Skeletal muscle satellite cell (primary cell): ENCODE results near the gene UBL3.
A peak's percentile ranks its signal among the peaks of the same experiment; 100 is the strongest.

Experiments used
- H3K27me3 ChIP-seq: 2 replicates; pipeline ENCODE4 v1.7.0; 2013; ENCODE audit warnings: low read length; ENCODE audit not compliant: control insufficient read depth, insufficient read depth
- H3K36me3 ChIP-seq: 2 replicates; pipeline ENCODE4 v1.7.0; 2013; ENCODE audit warnings: mild to moderate bottlenecking, control low read depth, low read length; ENCODE audit not compliant: insufficient read depth
- H3K4me1 ChIP-seq: 2 replicates; pipeline ENCODE4 v1.7.0; 2013; ENCODE audit warnings: low read length; ENCODE audit not compliant: control insufficient read depth, insufficient read depth
- H3K4me2 ChIP-seq: 2 replicates; pipeline ENCODE4 v1.7.0; 2013; ENCODE audit warnings: mild to moderate bottlenecking, low read length
- H3K4me3 ChIP-seq: 2 replicates; pipeline ENCODE4 v1.7.0; 2013; ENCODE audit warnings: low read length
- H3K9ac ChIP-seq: 2 replicates; pipeline ENCODE4 v1.7.0; 2013; ENCODE audit warnings: mild to moderate bottlenecking, low read depth, low read length, moderate library complexity
- H3K9me3 ChIP-seq: replicated peaks from 2 replicates; pipeline ENCODE4 v1.7.0; 2013; ENCODE audit warnings: mild to moderate bottlenecking, control low read depth, low read length

Gene UBL3

GRCh38 chr13:29883941-29884518 is 33.6 kb upstream of the UBL3 start:
- Histone ChIP-seq H3K4me3 (no peak overlapping the region), H3K9me3 (no peaks in the 10 kb centered on the region), H3K4me2 (no peak overlapping the region), H3K27me3 (peaks cover 4% of the 10 kb centered on the region), H3K4me1 (no peaks in the 10 kb centered on the region), H3K9ac (no peak overlapping the region), H3K36me3 (no peaks in the 10 kb centered on the region)

GRCh38 chr13:29882076-29882475 is 31.7 kb upstream of the UBL3 start:
- Histone ChIP-seq H3K9ac (no peak overlapping the region), H3K4me3 (no peak overlapping the region), H3K36me3 (no peaks in the 10 kb centered on the region), H3K9me3 (no peaks in the 10 kb centered on the region), H3K4me2 (no peak overlapping the region), H3K4me1 (no peaks in the 10 kb centered on the region), H3K27me3 (peaks cover 8% of the 10 kb centered on the region)

DNA sequence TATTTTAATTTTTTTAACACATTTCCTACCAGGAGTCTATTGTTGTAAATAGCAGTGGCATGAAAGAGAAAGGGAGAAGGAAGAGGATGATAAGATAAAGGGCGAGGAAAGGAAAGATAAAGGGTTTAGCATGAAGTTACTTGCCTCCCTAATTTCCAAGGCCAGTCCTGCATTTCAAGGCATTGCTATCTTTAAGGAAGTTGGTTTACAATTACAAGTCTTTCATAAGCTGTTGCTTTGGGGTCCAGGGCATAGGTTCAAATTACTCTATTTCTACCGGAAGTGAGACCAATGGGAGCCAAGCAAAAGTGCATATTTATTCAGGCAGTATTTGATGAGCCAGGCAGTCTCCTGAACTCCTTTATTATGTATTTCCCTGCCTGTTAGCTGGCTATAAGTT is 27.7 kb upstream of the UBL3 start:
- Histone ChIP-seq H3K4me2 (no peak overlapping the region), H3K36me3 (no peaks in the 10 kb centered on the region), H3K9ac (no peak overlapping the region), H3K27me3 (peaks cover 32% of the 10 kb centered on the region), H3K4me3 (no peak overlapping the region), H3K4me1 (no peaks in the 10 kb centered on the region), H3K9me3 (no peaks in the 10 kb centered on the region)

DNA sequence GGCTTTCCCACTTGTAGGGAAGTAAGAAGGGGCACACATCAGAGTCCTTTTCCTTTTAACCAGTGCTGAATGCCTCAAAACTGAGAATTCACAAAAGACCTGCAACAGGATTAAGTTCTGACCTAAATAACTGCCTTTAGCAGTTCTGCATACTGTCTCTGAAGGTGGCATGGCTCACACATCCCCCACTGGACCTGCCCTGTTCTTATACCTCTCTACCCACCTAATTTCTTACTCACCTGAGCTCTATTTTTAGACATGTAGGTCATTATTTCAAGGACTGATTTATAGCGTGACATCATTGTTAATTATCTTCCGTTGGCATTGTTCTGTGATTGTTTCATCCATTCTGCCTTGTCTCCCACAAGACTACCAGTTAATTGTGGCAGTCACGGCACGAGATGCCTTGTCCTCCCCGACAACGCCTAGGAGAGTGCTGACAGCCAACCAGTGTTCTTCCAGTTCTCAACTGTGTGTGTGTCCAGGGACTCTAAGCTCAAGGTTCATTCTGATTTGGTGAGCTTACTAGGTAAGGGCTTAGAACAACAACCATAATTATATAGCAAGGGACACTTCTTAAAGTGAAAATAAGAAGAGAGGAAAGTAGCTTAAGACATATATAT is 27.1 kb upstream of the UBL3 start:
- H3K4me2 ChIP-seq, result no peak overlapping the region

GRCh38 chr13:29875646-29876045 is 25.2 kb upstream of the UBL3 start:
- no peaks in the 10 kb centered on the region for H3K9me3 ChIP-seq
- no peak overlapping the region for H3K4me3 ChIP-seq
- no peak overlapping the region for H3K4me2 ChIP-seq
- no peaks in the 10 kb centered on the region for H3K36me3 ChIP-seq
- H3K9ac ChIP-seq, result no peak overlapping the region
- no peaks in the 10 kb centered on the region for H3K4me1 ChIP-seq
- peaks cover 42% of the 10 kb centered on the region for H3K27me3 ChIP-seq

More for the DNA sequence above, 27.1 kb upstream of the UBL3 start:
- Histone ChIP-seq H3K4me3 (no peak overlapping the region), H3K36me3 (no peaks in the 10 kb centered on the region), H3K27me3 (peaks cover 37% of the 10 kb centered on the region), H3K9me3 (no peaks in the 10 kb centered on the region), H3K4me1 (no peaks in the 10 kb centered on the region), H3K9ac (no peak overlapping the region)

GRCh38 chr13:29868581-29868980 is 18.2 kb upstream of the UBL3 start:
- Histone ChIP-seq H3K9me3 (no peaks in the 10 kb centered on the region), H3K4me3 (no peak overlapping the region), H3K4me1 (no peaks in the 10 kb centered on the region), H3K9ac (no peak overlapping the region), H3K27me3 (peaks cover 21% of the 10 kb centered on the region), H3K36me3 (no peaks in the 10 kb centered on the region), H3K4me2 (no peak overlapping the region)

DNA sequence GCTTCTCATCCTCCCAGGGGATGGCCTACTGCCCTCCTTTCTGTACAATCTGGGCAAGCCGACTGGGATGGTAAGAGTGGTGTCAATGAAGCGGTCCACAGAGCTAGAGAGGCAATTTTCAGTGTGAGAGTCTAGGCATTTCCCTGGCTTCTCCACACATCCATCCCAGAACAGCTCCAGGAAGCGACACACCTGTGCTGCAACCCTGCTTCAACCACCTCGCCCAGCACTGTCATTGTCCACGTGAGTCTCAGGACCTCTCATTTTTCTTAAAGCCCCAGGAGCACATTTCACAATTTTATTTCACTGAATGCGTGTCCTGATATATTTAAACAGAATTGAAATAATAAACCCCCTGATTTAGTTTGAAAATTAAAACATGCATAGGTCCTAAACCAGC is 15.5 kb upstream of the UBL3 start:
- Histone ChIP-seq H3K4me3 (no peak overlapping the region), H3K9me3 (no peaks in the 10 kb centered on the region), H3K4me2 (no peak overlapping the region), H3K4me1 (peaks cover 17% of the 10 kb centered on the region), H3K36me3 (no peaks in the 10 kb centered on the region), H3K27me3 (peaks cover 7% of the 10 kb centered on the region), H3K9ac (no peak overlapping the region)

GRCh38 chr13:29861694-29862110 is 11.3 kb upstream of the UBL3 start:
- Histone ChIP-seq H3K27me3 (peaks cover 4% of the 10 kb centered on the region), H3K4me2 (peak overlapping the region; percentile 19), H3K36me3 (no peaks in the 10 kb centered on the region), H3K4me3 (peak overlapping the region; percentile 1), H3K9me3 (no peaks in the 10 kb centered on the region), H3K9ac (peak overlapping the region; percentile 30), H3K4me1 (peaks cover 21% of the 10 kb centered on the region)

DNA sequence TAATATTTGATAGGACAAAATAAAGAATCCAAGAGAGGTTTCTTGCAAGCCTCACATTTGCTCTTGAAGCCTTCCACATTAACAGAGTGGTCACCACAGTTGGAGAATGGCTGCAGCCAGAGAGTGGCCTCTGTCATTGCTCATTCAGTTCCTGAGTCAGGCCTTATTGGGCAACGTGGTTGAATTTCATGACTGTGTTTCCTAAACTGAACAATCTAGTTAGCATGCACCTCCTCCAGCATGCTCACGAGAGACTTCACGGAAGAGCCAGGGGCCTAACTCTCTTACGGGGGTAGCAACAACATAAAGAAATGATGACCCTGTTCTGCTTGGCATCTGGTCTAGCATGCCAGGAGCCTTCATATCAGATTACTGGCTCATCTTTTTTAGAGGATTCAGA is 9.6 kb upstream of the UBL3 start:
- Histone ChIP-seq H3K27me3 (no peaks in the 10 kb centered on the region), H3K4me3 (no peak overlapping the region), H3K9me3 (no peaks in the 10 kb centered on the region), H3K4me2 (no peak overlapping the region), H3K36me3 (no peaks in the 10 kb centered on the region), H3K4me1 (peaks cover 21% of the 10 kb centered on the region), H3K9ac (no peak overlapping the region)

DNA sequence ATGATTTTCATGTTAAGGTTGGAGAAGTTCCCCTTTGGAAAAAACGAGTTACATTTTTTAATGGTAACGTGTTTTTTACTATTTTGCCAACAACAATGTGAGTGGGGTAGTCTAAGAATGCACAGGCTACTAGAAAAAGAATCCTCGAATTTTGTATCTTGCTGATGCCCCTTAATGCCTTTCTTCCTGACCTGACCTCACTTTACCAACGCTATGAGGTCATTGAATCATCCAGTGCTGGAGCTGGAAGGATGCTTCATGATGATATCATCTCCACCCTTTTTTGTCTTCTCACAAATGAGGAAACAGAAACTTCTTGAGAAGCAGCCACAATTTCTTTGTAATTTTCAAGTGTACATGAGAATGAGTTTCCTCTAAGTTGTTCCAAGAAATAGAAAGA is 8.2 kb upstream of the UBL3 start:
- Histone ChIP-seq H3K9ac (no peak overlapping the region), H3K9me3 (no peaks in the 10 kb centered on the region), H3K27me3 (no peaks in the 10 kb centered on the region), H3K4me2 (no peak overlapping the region), H3K4me3 (no peak overlapping the region), H3K36me3 (no peaks in the 10 kb centered on the region), H3K4me1 (peaks cover 21% of the 10 kb centered on the region)

GRCh38 chr13:29858231-29858630 is 7.8 kb upstream of the UBL3 start:
- Histone ChIP-seq H3K4me2 (no peak overlapping the region), H3K27me3 (no peaks in the 10 kb centered on the region), H3K4me3 (no peak overlapping the region), H3K9me3 (no peaks in the 10 kb centered on the region), H3K36me3 (no peaks in the 10 kb centered on the region), H3K9ac (no peak overlapping the region), H3K4me1 (peaks cover 21% of the 10 kb centered on the region)

GRCh38 chr13:29857085-29857484 is 6.7 kb upstream of the UBL3 start:
- H3K4me3 ChIP-seq, result no peak overlapping the region
- no peaks in the 10 kb centered on the region for H3K27me3 ChIP-seq
- H3K4me1 ChIP-seq, result peaks cover 23% of the 10 kb centered on the region
- H3K36me3 ChIP-seq, result no peaks in the 10 kb centered on the region
- no peak overlapping the region for H3K9ac ChIP-seq
- H3K9me3 ChIP-seq, result no peaks in the 10 kb centered on the region
- H3K4me2 ChIP-seq, result no peak overlapping the region
